GM12891 (cell line): ENCODE results near the gene AKR1D1.

Experiments used
- POLR2A ChIP-seq: IDR thresholded peaks from 2 replicates; pipeline ENCODE4 v1.6.1; 2011; ENCODE audit warnings: low read depth, low read length, control low read depth
- POLR2AphosphoS5 ChIP-seq: IDR thresholded peaks from 2 replicates; pipeline ENCODE4 v1.6.1; 2011; ENCODE audit warnings: low read depth, low read length, control low read depth
- POU2F2 ChIP-seq: IDR thresholded peaks from 2 replicates; pipeline ENCODE4 v1.6.1; 2011; ENCODE audit warnings: low read depth, mild to moderate bottlenecking, control low read depth, low read length, moderate library complexity
- SPI1 ChIP-seq: IDR thresholded peaks from 2 replicates; pipeline ENCODE4 v1.6.1; 2011; ENCODE audit warnings: low read depth, low read length, control low read depth
- TAF1 ChIP-seq: IDR thresholded peaks from 2 replicates; pipeline ENCODE4 v1.6.1; 2011; ENCODE audit warnings: low read depth, low read length, control low read depth

- TF ChIP-seq TAF1: no peak
- TF ChIP-seq SPI1: peak; percentile 50; the same call in 1 of the 2 replicates
- TF ChIP-seq POLR2AphosphoS5: no peak
- TF ChIP-seq POLR2A: no peak
- TF ChIP-seq POU2F2: no peak
Observed at GRCh38 chr7:138075350-138075749, 909 bp upstream of the AKR1D1 start.
